Adrenal gland (tissue), 12 donors: Measurements from ENCODE around the gene PANK1. TPM values are rescaled to one million over a fixed set of nuclear protein-coding genes. Genes with fewer than 3 reads are reported as not detected.

Source experiments
- DNase-seq, 7 donors: peaks; one replicate each; pipeline ENCODE4 v3.0.0-alpha.2; 2019 to 2020
- H3K27ac ChIP-seq, 5 donors: fragments of 200-600 bp; sonication (generic) in 4 of 5; 1 replicate in 3 of 5; 2 replicates in 2 of 5; pipeline versions ENCODE4 v1.5.1 to v1.8.0; 2016 to 2020; ENCODE audit warnings: mild to moderate bottlenecking in 1 of 5
- H3K27me3 ChIP-seq: fragments of 200-600 bp; 2 replicates; pipeline ENCODE4 v1.8.0; 2021
- H3K36me3 ChIP-seq, 2 donors: fragments of 200-600 bp; replicated peaks in 1 of 2; 1 replicate in 1 of 2; 2 replicates in 1 of 2; pipeline versions ENCODE4 v1.5.1 to v1.8.0; 2018 to 2022
- H3K4me1 ChIP-seq, 2 donors: fragments of 200-600 bp; replicated peaks in 1 of 2; 1 replicate in 1 of 2; 2 replicates in 1 of 2; pipeline versions ENCODE4 v1.5.1 to v1.8.0; 2018 to 2021
- H3K4me3 ChIP-seq, 4 donors: fragments of 200-600 bp; sonication (generic) in 3 of 4; one replicate each; pipeline ENCODE4 v1.5.1; 2016 to 2018
- H3K9me3 ChIP-seq, 3 donors: fragments of 200-600 bp; sonication (generic) in 1 of 3; replicated peaks in 1 of 3; 1 replicate in 2 of 3; 2 replicates in 1 of 3; pipeline versions ENCODE4 v1.5.1 to v1.8.0; 2016 to 2021
- CTCF ChIP-seq, 6 experiments: fragments of 450-650 bp in 4 of 6; fragments of 200-600 bp in 2 of 6; sonication (generic) in 1 of 6; IDR thresholded peaks; 1 replicate in 5 of 6; 2 replicates in 1 of 6; pipeline versions ENCODE4 v1.5.1 to v1.8.0; 2016 to 2021; ENCODE audit warnings: antibody characterized with exemption in 6 of 6, mild to moderate bottlenecking in 2 of 6, moderate library complexity in 1 of 6
- POLR2A ChIP-seq, 2 donors: fragments of 450-650 bp; IDR thresholded peaks; one replicate each; pipeline ENCODE4 v1.6.1; 2017; ENCODE audit warnings: antibody characterized with exemption in 2 of 2, mild to moderate bottlenecking in 2 of 2, moderate library complexity in 1 of 2
- WGBS, 4 donors: extraction: QIAGEN DNeasy Blood & Tissue Kit in 2 of 4; methylation state at CpG; one replicate each; pipeline versions ENCODE4 v1.1.5 to v1.1.7; 2013 to 2017; 5-methylcytosine and 5-hydroxymethylcytosine counted together
- intact Hi-C, 2 donors: fragments of 100-400 bp; cut with DNase I; formaldehyde crosslinking; loops; one replicate each; pipeline versions ENCODE4 v1.14.1 to v1.15.0; 2022 to 2023
- polyA plus RNA-seq, 3 donors: library from polyadenylated mRNA; stranded (reverse); fragments of 200-250 nt in 2 of 3; fragments of 350-450 nt in 1 of 3; fragmentation: Illumina TruSeq in 1 of 3; extraction: RNeasy Lipid Tissue Mini Kit (QIAGEN cat#74804) in 1 of 3; gene quantifications; one replicate each; pipeline ENCODE4 v1.2.3, GENCODE V29; 2013 to 2014
- total RNA-seq, 9 donors: library from RNA; depleted of rRNA in 4 of 9; stranded (reverse); fragments of >200 nt in 4 of 9; fragments of 120-200 nt in 1 of 9; fragmentation: NEBNext Ultra II Directional in 1 of 9; extraction: Animal tissue kit (Norgen Biotek cat#: 25700) in 1 of 9; gene quantifications; one replicate each; pipeline versions ENCODE4 v1.1.0 to v1.2.4, GENCODE V29; 2013 to 2023
- donor health status: healthy with polysubstance abuse.
- donor health status: Bipolar disorder and iron deficiency.
- donor health status: DM: yes; HTN: yes; CAD: no.
- donor health status: DM: no; HTN: no; CAD: no.
- donor health status: DM: no; HTN: no; CAD: no.
- donor health status: DM: yes; HTN: yes; CAD: no.

The PANK1 gene
- total and polyA plus RNA-seq, 12 donors, result 1.1 to 21.3 (median 8.5) TPM

DNA sequence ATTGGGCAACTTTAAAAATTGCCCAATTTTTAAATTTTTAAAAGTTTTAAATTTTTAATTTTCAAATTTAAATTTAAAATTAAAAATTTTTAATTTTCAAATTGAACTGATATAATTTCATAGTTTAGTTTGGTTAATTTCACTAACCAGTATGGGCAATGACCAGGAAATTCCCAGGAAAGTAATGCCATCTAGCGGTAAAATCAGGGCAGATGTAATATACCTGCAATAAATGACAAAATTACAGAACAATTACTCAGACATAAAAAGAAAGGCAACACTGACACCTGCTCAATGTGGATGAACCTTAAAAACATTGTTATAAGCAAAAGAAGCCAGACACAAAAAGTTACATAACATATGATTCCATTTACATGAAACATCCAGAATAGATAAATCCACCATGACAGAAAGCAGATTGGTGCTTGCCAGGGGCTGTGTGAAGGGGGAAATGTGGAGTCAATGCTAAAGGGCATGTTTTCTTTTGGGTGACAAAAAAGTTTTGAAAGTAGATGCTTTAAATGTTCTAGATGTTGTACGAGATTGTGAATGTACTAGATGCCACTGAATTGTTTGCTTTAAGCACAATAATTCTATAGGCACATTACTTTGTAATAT, 81.1 kb downstream of the PANK1 start:
- Histone ChIP-seq H3K36me3 (no peaks in the 10 kb centered on the region), H3K9me3 (no peaks in the 10 kb centered on the region), H3K27me3 (no peaks in the 10 kb centered on the region), H3K27ac (no peak overlapping the region), H3K4me3 (no peak overlapping the region), H3K4me1 (peaks cover 0 to 12% of the 10 kb centered on the region in 2 donors)
- TF ChIP-seq POLR2A (IDR thresholded peaks at IDR 0.05) (no peak), CTCF (IDR thresholded peaks at IDR 0.05) (peak; percentile 68 to 86 (median 77))
- no peak for DNase-seq
- intact Hi-C loops, result loop anchor here (5.0 kb wide), 1 partner anchor 137 kb away; no protein-coding TSS in a partner anchor
- 7 to 13% (median 12%) methylated on average over 2 of the region's 2 CpGs for WGBS, 4 donors

DNA sequence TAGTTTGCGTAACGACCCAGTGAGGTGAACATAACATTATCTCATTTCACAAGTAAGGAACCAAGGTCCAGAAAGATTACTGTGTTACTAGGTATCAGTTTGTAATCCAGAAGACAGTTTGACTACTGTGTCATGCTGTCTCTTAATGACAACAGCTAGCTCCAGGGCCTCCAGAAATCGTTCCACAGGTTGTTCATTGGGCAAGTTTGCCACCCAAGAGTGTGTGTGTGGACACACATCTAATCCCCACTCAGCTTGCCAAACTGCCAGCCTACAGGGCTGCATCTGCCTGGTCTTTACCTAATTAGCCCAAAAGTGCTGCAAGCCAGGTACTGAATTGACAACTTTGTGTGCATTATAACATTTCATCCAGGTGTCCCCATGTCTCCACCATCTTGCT, 81.7 kb downstream of the PANK1 start:
- intact Hi-C loops, result loop anchor here (5.0 kb wide), 1 partner anchor 136 kb away; no protein-coding TSS in a partner anchor
- Histone ChIP-seq H3K27me3 (no peaks in the 10 kb centered on the region), H3K4me3 (no peak overlapping the region), H3K27ac (no peak overlapping the region), H3K9me3 (no peaks in the 10 kb centered on the region), H3K4me1 (peaks cover 0 to 12% of the 10 kb centered on the region in 2 donors), H3K36me3 (no peaks in the 10 kb centered on the region)
- 89 to 100% (median 97%) methylated on average over 3 of the region's 3 CpGs for WGBS, 4 donors
- no peak for DNase-seq
- TF ChIP-seq POLR2A (IDR thresholded peaks at IDR 0.05) (no peak), CTCF (IDR thresholded peaks at IDR 0.05) (no peak)

DNA sequence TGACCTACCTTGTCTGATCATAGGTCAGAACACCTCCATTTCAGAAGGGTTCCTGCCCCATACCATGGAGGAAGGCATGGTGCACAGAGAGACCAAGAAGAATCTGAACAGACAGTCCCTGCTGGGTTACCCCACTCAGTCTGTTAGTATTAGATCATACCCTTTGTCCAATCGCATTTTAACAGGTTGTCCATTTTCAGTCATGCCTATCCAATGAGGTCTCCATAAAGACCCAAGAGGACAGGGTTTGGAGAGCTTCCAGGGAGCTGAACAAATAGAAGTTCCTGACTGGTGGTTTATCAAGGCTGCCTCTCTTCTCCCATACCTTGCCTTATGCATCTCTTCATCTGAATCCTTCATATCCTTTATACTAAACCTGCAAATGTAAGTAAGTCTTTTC, 88.4 kb downstream of the PANK1 start:
- Histone ChIP-seq H3K9me3 (no peaks in the 10 kb centered on the region), H3K36me3 (no peaks in the 10 kb centered on the region), H3K4me3 (no peak overlapping the region), H3K4me1 (peaks cover 0 to 3% of the 10 kb centered on the region in 2 donors), H3K27ac (no peak overlapping the region), H3K27me3 (no peaks in the 10 kb centered on the region)
- TF ChIP-seq CTCF (IDR thresholded peaks at IDR 0.05) (no peak), POLR2A (IDR thresholded peaks at IDR 0.05) (no peak)
- DNase-seq, result no peak
- intact Hi-C loops, result no loop called here
- 86 to 93% (median 89%) methylated on average over 1 of the region's 1 CpG for WGBS, 4 donors

- Histone ChIP-seq H3K4me1 (peaks cover 0 to 3% of the 10 kb centered on the region in 2 donors), H3K27me3 (no peaks in the 10 kb centered on the region), H3K36me3 (no peaks in the 10 kb centered on the region), H3K9me3 (no peaks in the 10 kb centered on the region), H3K27ac (no peak overlapping the region), H3K4me3 (no peak overlapping the region)
- TF ChIP-seq POLR2A (IDR thresholded peaks at IDR 0.05), result no peak
- TF ChIP-seq CTCF (IDR thresholded peaks at IDR 0.05), result peak in 1 of 6 experiments; percentile 24
- intact Hi-C loops, result no loop called here
- WGBS, 4 donors, result 81 to 84% (median 83%) methylated on average over 7 of the region's 7 CpGs
- DNase-seq, result no peak
Measured at GRCh38 chr10:89555688-89556445, 89.2 kb downstream of the PANK1 start.
